Panc1 (cell line): Measurements from ENCODE around the gene PPM1H. TPM values are rescaled to one million over a fixed set of nuclear protein-coding genes. Genes with fewer than 3 reads are reported as not detected.
A peak's percentile ranks its signal among the peaks of the same experiment; 100 is the strongest.

Experiments
- ATAC-seq: fragments of 200-7000 bp; cut with Tn5 transposase; 2 replicates; pipeline ENCODE4 v1.9.1; 2020; ENCODE audit warnings: mild to moderate bottlenecking, moderate library complexity
- BruUV-seq: library from RNA; stranded (reverse); fragments of 400-500 nt; replicated peaks from 2 replicates; lab custom pipeline; 2021; lab: Mats Ljungman, UMichigan
- CTCF ChIA-PET: fragments of 300-600 bp; sonication (Branson Sonifier 250); formaldehyde crosslinking; loops from one replicate; lab custom pipeline; 2022; ENCODE audit warnings: antibody characterized with exemption; lab: Charles Lee
- POLR2A ChIA-PET: fragments of 300-600 bp; sonication (Branson Sonifier 250); formaldehyde crosslinking; loops from one replicate; lab custom pipeline; 2022; ENCODE audit warnings: antibody characterized with exemption; lab: Charles Lee
- DNase-seq: peaks from one replicate; pipeline ENCODE4 v3.0.0-alpha.2; 2010; ENCODE audit warnings: low read depth, low spot score
- H3K27ac ChIP-seq: 2 replicates; pipeline ENCODE4 v1.5.1; 2011; ENCODE audit warnings: mild to moderate bottlenecking, low read length, inconsistent platforms
- H3K27me3 ChIP-seq: fragments of 200-500 bp; sonication (Bioruptor generic); 2 replicates; pipeline ENCODE4 v1.6.0; 2014; ENCODE audit warnings: low read length, inconsistent platforms; ENCODE audit not compliant: control insufficient read depth, insufficient read depth
- H3K36me3 ChIP-seq: fragments of 200-500 bp; sonication (Bioruptor generic); 2 replicates; pipeline ENCODE4 v1.5.1; 2014; ENCODE audit warnings: inconsistent platforms, mild to moderate bottlenecking, low read length, moderate library complexity; ENCODE audit not compliant: control insufficient read depth, insufficient read depth
- H3K4me1 ChIP-seq: 2 replicates; pipeline ENCODE4 v1.5.1; 2011; ENCODE audit warnings: inconsistent platforms, mild to moderate bottlenecking, low read length, moderate library complexity; ENCODE audit not compliant: control insufficient read depth, insufficient read depth
- H3K4me3 ChIP-seq, 2 experiments: 2 replicates each; pipeline ENCODE4 v1.5.1; 2011 to 2012; ENCODE audit warnings: low read depth in 2 of 2, low read length in 2 of 2, mild to moderate bottlenecking in 2 of 2, inconsistent platforms in 1 of 2, moderate library complexity in 1 of 2
- H3K9me3 ChIP-seq: fragments of 200-500 bp; sonication (Bioruptor generic); 2 replicates; pipeline ENCODE4 v1.5.1; 2014; ENCODE audit warnings: low read depth, mild to moderate bottlenecking, inconsistent platforms, low read length, moderate library complexity; ENCODE audit not compliant: control insufficient read depth, insufficient read depth
- CTCF ChIP-seq: fragments of 450-650 bp; IDR thresholded peaks from 2 replicates; pipeline ENCODE4 v1.5.1; 2017; ENCODE audit warnings: mild to moderate bottlenecking
- POLR2AphosphoS5 ChIP-seq: IDR thresholded peaks from 2 replicates; pipeline ENCODE4 v1.6.1; 2012; ENCODE audit warnings: mild to moderate bottlenecking, low read depth, low read length, moderate library complexity
- REST ChIP-seq, 2 experiments: IDR thresholded peaks; 2 replicates each; pipeline ENCODE4 v1.6.1; 2011 to 2012; ENCODE audit warnings: low read depth in 2 of 2, control low read depth in 1 of 2, low read length in 1 of 2, mild to moderate bottlenecking in 1 of 2, moderate library complexity in 1 of 2; ENCODE audit not compliant: insufficient read depth in 1 of 2
- SIN3A ChIP-seq: IDR thresholded peaks from 2 replicates; pipeline ENCODE4 v1.6.1; 2012; ENCODE audit warnings: low read depth, mild to moderate bottlenecking, low read length, moderate library complexity, borderline replicate concordance; ENCODE audit not compliant: insufficient read depth
- TCF7L2 ChIP-seq: IDR thresholded peaks from 2 replicates; pipeline ENCODE4 v1.6.1; 2011; ENCODE audit warnings: mild to moderate bottlenecking, low read depth, low read length, inconsistent platforms
- in situ Hi-C: cut with HindIII; loops from 2 replicates; pipeline ENCODE4 v1.10.0; 2016; ENCODE audit warnings: low sequenced_read_pairs, low pct_unique_long_range_greater_than_20kb
- intact Hi-C: fragments of 100-400 bp; cut with micrococcal nuclease; formaldehyde crosslinking; loops from one replicate; pipeline ENCODE4 v1.10.0; 2022; ENCODE audit not compliant: unreplicated experiment
- total RNA-seq: library from RNA; stranded (reverse); gene quantifications from one replicate; pipeline ENCODE4 v1.2.1, GENCODE V29; 2021; ENCODE audit not compliant: unreplicated experiment

The PPM1H gene
- total RNA-seq, 1 experiment from 2014 or later, result 22.9 TPM

DNA sequence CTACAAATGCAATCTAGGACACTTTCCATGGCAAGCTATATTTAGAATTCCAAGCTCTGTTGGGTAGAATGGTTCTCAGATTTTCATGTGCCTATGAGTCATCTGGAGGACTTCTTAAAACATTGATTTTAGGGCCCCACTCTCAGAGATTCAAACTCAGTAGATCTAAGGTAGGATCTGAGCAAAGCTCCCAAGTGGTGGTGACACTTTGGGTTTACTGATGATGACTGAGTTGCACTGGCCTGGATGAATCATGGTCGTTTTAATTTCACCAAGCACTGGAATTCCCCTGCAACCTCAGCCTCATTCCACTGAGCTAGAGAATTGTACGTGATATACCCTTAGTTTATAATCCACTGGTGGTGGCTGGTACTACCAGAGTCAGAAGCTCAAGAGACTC lies 86.5 kb downstream of the PPM1H start:
- in situ Hi-C loops (no loop called here), intact Hi-C loops (no loop called here)
- H3K27ac ChIP-seq, result no peak overlapping the region
- no TSS peak for BruUV-seq
- no peaks in the 10 kb centered on the region; the same call in 1 of the 2 replicates for H3K36me3 ChIP-seq
- no peaks in the 10 kb centered on the region for H3K27me3 ChIP-seq
- H3K4me1 ChIP-seq, result peaks cover 12% of the 10 kb centered on the region
- no peak overlapping the region for H3K4me3 ChIP-seq
- TF ChIP-seq REST (IDR thresholded peaks at IDR 0.05; ENCODE audit: insufficient read depth in 1 of 2, low read depth in 2 of 2, low read length in 1 of 2) (no peak), POLR2AphosphoS5 (no peak), SIN3A (no peak)
- ATAC-seq (peak; percentile 93), DNase-seq (peak; percentile 39)
- no peaks in the 10 kb centered on the region for H3K9me3 ChIP-seq
- ChIA-PET POLR2A (no interaction called here), CTCF (no interaction called here)

DNA sequence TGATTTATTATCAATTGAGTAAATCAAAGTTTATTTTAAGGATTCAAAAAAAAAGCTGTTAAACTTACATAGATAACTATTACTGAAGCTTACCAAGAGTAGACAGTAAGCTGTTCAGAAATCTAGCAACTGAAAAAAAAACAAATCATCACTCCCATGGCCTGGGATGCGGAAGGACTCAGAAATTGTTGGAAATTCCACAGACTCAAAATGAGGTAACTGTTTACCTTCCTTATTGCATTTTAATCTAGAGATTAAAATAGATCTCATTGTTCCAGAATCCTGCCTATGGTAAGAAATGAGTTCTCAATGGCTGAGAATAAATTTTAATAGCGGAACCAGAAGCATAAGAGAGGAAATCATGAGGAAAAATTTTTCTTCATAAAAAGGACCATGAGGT lies 87.2 kb downstream of the PPM1H start:
- peaks cover 12% of the 10 kb centered on the region for H3K4me1 ChIP-seq
- CTCF ChIA-PET, result no interaction called here
- in situ Hi-C loops (no loop called here), intact Hi-C loops (no loop called here)
- H3K27me3 ChIP-seq, result no peaks in the 10 kb centered on the region
- H3K27ac ChIP-seq, result no peak overlapping the region
- DNase-seq (no peak), ATAC-seq (no peak)
- no TSS peak for BruUV-seq
- H3K4me3 ChIP-seq, result no peak overlapping the region
- POLR2A ChIA-PET, result no interaction called here
- TF ChIP-seq CTCF (no peak), TCF7L2 (no peak), REST (IDR thresholded peaks at IDR 0.05; ENCODE audit: insufficient read depth in 1 of 2, low read depth in 2 of 2, low read length in 1 of 2) (no peak), POLR2AphosphoS5 (no peak), SIN3A (no peak)
- no peaks in the 10 kb centered on the region for H3K9me3 ChIP-seq
- H3K36me3 ChIP-seq, result no peaks in the 10 kb centered on the region; the same call in 1 of the 2 replicates
